Liver (tissue), 9 donors: ENCODE results near the gene TMSB4X. TPM values are rescaled to one million over a fixed set of nuclear protein-coding genes. Genes with fewer than 3 reads are reported as not detected.

Source experiments
- DNase-seq: peaks from one replicate; pipeline ENCODE4 v3.0.0-alpha.2; 2017; ENCODE audit warnings: low spot score
- H3K27ac ChIP-seq, 2 donors: one replicate each; pipeline ENCODE4 v1.7.0; 2013; ENCODE audit warnings: inconsistent platforms in 2 of 2, low read length in 2 of 2, control low read depth in 1 of 2, low read depth in 1 of 2, mild to moderate bottlenecking in 1 of 2
- H3K27me3 ChIP-seq, 4 donors: one replicate each; pipeline versions ENCODE4 v1.6.1 to v1.7.0; 2013; ENCODE audit warnings: low read length in 3 of 4, inconsistent platforms in 1 of 4, mild to moderate bottlenecking in 1 of 4, moderate library complexity in 1 of 4; ENCODE audit not compliant: control insufficient read depth in 4 of 4, insufficient read depth in 4 of 4
- H3K36me3 ChIP-seq, 4 donors: one replicate each; pipeline versions ENCODE4 v1.6.1 to v1.7.0; 2013; ENCODE audit warnings: low read length in 3 of 4, mild to moderate bottlenecking in 3 of 4, low read depth in 1 of 4, moderate library complexity in 1 of 4; ENCODE audit not compliant: control insufficient read depth in 4 of 4, insufficient read depth in 3 of 4
- H3K4me1 ChIP-seq, 4 donors: one replicate each; pipeline versions ENCODE4 v1.6.1 to v1.7.0; 2013; ENCODE audit warnings: low read length in 3 of 4, mild to moderate bottlenecking in 3 of 4, moderate library complexity in 1 of 4; ENCODE audit not compliant: control insufficient read depth in 4 of 4, insufficient read depth in 4 of 4
- H3K4me3 ChIP-seq, 3 donors: one replicate each; pipeline versions ENCODE4 v1.6.1 to v1.7.0; 2013; ENCODE audit warnings: low read length in 3 of 3, control low read depth in 1 of 3, low read depth in 1 of 3, mild to moderate bottlenecking in 1 of 3
- H3K9ac ChIP-seq, 2 donors: one replicate each; pipeline ENCODE4 v1.7.0; 2013; ENCODE audit warnings: low read length in 2 of 2, mild to moderate bottlenecking in 2 of 2, moderate library complexity in 2 of 2, control low read depth in 1 of 2, low read depth in 1 of 2
- H3K9me3 ChIP-seq, 4 donors: one replicate each; pipeline versions ENCODE4 v1.6.1 to v1.7.0; 2013; ENCODE audit warnings: low read length in 3 of 4; ENCODE audit not compliant: control insufficient read depth in 4 of 4
- EGR1 ChIP-seq, 2 donors: IDR thresholded peaks; 2 replicates each; pipeline ENCODE4 v1.6.1; 2016 to 2018; ENCODE audit warnings: antibody characterized with exemption in 2 of 2, low read depth in 2 of 2
- FOXA1 ChIP-seq: IDR thresholded peaks from 2 replicates; pipeline ENCODE4 v1.6.1; 2016; ENCODE audit warnings: antibody characterized with exemption
- FOXA2 ChIP-seq: IDR thresholded peaks from 2 replicates; pipeline ENCODE4 v1.6.1; 2016; ENCODE audit warnings: antibody characterized with exemption
- GABPA ChIP-seq, 2 donors: IDR thresholded peaks in 1 of 2; conservative IDR thresholded peaks in 1 of 2; 2 replicates each; pipeline ENCODE4 v1.6.1; 2016; ENCODE audit warnings: antibody characterized with exemption in 2 of 2, mild to moderate bottlenecking in 1 of 2, moderate library complexity in 1 of 2
- HNF4A ChIP-seq, 2 donors: conservative IDR thresholded peaks; 2 replicates each; pipeline ENCODE4 v1.6.1; 2016; ENCODE audit warnings: antibody characterized with exemption in 2 of 2, mild to moderate bottlenecking in 2 of 2
- JUND ChIP-seq, 2 donors: IDR thresholded peaks; 2 replicates each; pipeline ENCODE4 v1.6.1; 2016; ENCODE audit warnings: antibody characterized with exemption in 2 of 2
- MAX ChIP-seq: IDR thresholded peaks from 2 replicates; pipeline ENCODE4 v1.6.1; 2016; ENCODE audit warnings: antibody characterized with exemption
- NR2F2 ChIP-seq: IDR thresholded peaks from 2 replicates; pipeline ENCODE4 v1.6.1; 2016; ENCODE audit warnings: antibody characterized with exemption
- RAD21 ChIP-seq, 2 donors: IDR thresholded peaks; 2 replicates each; pipeline ENCODE4 v1.6.1; 2016; ENCODE audit warnings: antibody characterized with exemption in 2 of 2, mild to moderate bottlenecking in 2 of 2
- REST ChIP-seq: IDR thresholded peaks from 2 replicates; pipeline ENCODE4 v1.6.1; 2016; ENCODE audit warnings: antibody characterized with exemption, mild to moderate bottlenecking
- RXRA ChIP-seq, 2 donors: IDR thresholded peaks; 2 replicates each; pipeline ENCODE4 v1.6.1; 2017 to 2018; ENCODE audit warnings: antibody characterized with exemption in 2 of 2, mild to moderate bottlenecking in 1 of 2
- SP1 ChIP-seq: IDR thresholded peaks from 2 replicates; pipeline ENCODE4 v1.6.1; 2018; ENCODE audit warnings: antibody characterized with exemption, mild to moderate bottlenecking
- TAF1 ChIP-seq: conservative IDR thresholded peaks from 2 replicates; pipeline ENCODE4 v1.6.1; 2016; ENCODE audit warnings: antibody characterized with exemption, mild to moderate bottlenecking
- YY1 ChIP-seq: IDR thresholded peaks from 2 replicates; pipeline ENCODE4 v1.6.1; 2016; ENCODE audit warnings: antibody characterized with exemption, mild to moderate bottlenecking
- WGBS: extraction: QIAGEN DNeasy Blood & Tissue Kit; methylation state at CpG from one replicate; pipeline ENCODE4 v1.1.7; 2013; 5-methylcytosine and 5-hydroxymethylcytosine counted together
- polyA plus RNA-seq, 2 donors: library from polyadenylated mRNA; stranded (reverse) in 1 of 2; unstranded in 1 of 2; fragments of 200-250 nt in 1 of 2; fragments of >200 nt in 1 of 2; fragmentation: Nextera tagmentation in 1 of 2; extraction: Ambion mirVana in 1 of 2; gene quantifications; one replicate each; pipeline versions ENCODE4 v1.2.1 to v1.2.3, GENCODE V29; 2013 to 2015
- total RNA-seq, 2 donors: library from RNA; depleted of rRNA; stranded (reverse); fragments of >200 nt; gene quantifications; one replicate each; pipeline ENCODE4 v1.2.3, GENCODE V29; 2014
- TF ChIP-seq, protein P1 (sequence below): IDR thresholded peaks from 2 replicates; pipeline ENCODE4 v1.6.1; 2016; ENCODE audit warnings: antibody characterized with exemption
- TF ChIP-seq, protein P2 (sequence below): IDR thresholded peaks from 2 replicates; pipeline ENCODE4 v1.6.1; 2016; ENCODE audit warnings: antibody characterized with exemption
- donor health status: healthy.
- donor health status: healthy.
- donor health status: healthy.
- donor health status: healthy.
- donor health status: healthy.

Gene TMSB4X
- total and polyA plus RNA-seq, 4 donors: 658 to 1,704 (median 816) TPM

GRCh38 chrX:13008851-13009250 lies 33.9 kb downstream of the TMSB4X start:
- WGBS: 95% methylated on average over 3 of the region's 3 CpGs
- Histone ChIP-seq H3K27ac (no peak overlapping the region), H3K9me3 (no peaks in the 10 kb centered on the region), H3K4me1 (peaks cover 0 to 10% (median 5%) of the 10 kb centered on the region in 4 donors), H3K4me3 (no peak overlapping the region), H3K36me3 (no peaks in the 10 kb centered on the region), H3K9ac (no peak overlapping the region), H3K27me3 (no peaks in the 10 kb centered on the region)
- DNase-seq: no peak
- no peak for TF ChIP-seq FOXA1
- TF ChIP-seq RAD21 (IDR thresholded peaks at IDR 0.05): no peak
- TF ChIP-seq REST: no peak
- TF ChIP-seq EGR1 (IDR thresholded peaks at IDR 0.05; ENCODE audit: low read depth in 2 of 2): no peak
- no peak for TF ChIP-seq RXRA (IDR thresholded peaks at IDR 0.05)
- no peak for TF ChIP-seq NR2F2
- TF ChIP-seq TAF1: no peak
- TF ChIP-seq FOXA2: no peak
- no peak for TF ChIP-seq SP1
- TF ChIP-seq GABPA (IDR thresholded peaks at IDR 0.05 in 1 of 2, conservative IDR thresholded peaks at IDR 0.05 in 1 of 2): no peak
- no peak for TF ChIP-seq YY1
- TF ChIP-seq, protein P1, sequence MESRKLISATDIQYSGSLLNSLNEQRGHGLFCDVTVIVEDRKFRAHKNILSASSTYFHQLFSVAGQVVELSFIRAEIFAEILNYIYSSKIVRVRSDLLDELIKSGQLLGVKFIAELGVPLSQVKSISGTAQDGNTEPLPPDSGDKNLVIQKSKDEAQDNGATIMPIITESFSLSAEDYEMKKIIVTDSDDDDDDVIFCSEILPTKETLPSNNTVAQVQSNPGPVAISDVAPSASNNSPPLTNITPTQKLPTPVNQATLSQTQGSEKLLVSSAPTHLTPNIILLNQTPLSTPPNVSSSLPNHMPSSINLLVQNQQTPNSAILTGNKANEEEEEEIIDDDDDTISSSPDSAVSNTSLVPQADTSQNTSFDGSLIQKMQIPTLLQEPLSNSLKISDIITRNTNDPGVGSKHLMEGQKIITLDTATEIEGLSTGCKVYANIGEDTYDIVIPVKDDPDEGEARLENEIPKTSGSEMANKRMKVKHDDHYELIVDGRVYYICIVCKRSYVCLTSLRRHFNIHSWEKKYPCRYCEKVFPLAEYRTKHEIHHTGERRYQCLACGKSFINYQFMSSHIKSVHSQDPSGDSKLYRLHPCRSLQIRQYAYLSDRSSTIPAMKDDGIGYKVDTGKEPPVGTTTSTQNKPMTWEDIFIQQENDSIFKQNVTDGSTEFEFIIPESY: no peak

DNA sequence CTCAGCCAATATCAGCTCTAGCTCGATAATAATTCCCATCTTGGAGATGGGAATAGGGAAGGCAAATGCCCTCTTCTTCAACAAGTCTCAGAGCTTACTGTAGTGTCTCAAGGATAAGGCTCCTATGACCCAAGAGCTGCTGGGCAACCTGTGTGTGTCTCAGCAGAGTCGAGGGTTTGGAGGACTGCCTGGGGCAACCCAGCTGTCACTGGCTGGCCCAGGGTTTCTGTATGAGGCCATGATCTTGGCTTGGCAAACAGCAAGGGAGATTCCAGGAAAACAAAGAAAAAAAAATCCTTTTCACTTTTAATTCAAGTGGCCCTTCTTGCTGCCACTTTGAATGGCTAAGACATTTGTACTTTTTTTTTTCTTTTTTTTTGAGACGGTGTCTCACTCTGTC lies 34.4 kb downstream of the TMSB4X start:
- TF ChIP-seq GABPA (IDR thresholded peaks at IDR 0.05 in 1 of 2, conservative IDR thresholded peaks at IDR 0.05 in 1 of 2) (no peak), TAF1 (no peak)
- H3K27ac ChIP-seq: no peak overlapping the region
- WGBS: 70% methylated on average over 3 of the region's 3 CpGs
- no peak overlapping the region for H3K9ac ChIP-seq
- DNase-seq: no peak
- H3K36me3 ChIP-seq: no peaks in the 10 kb centered on the region
- H3K4me1 ChIP-seq: peaks cover 0 to 10% (median 5%) of the 10 kb centered on the region in 4 donors
- no peak overlapping the region for H3K4me3 ChIP-seq
- no peaks in the 10 kb centered on the region for H3K9me3 ChIP-seq
- H3K27me3 ChIP-seq: no peaks in the 10 kb centered on the region

GRCh38 chrX:13009844-13010243 lies 34.9 kb downstream of the TMSB4X start:
- H3K9me3 ChIP-seq: no peaks in the 10 kb centered on the region
- no peak overlapping the region for H3K27ac ChIP-seq
- H3K27me3 ChIP-seq: no peaks in the 10 kb centered on the region
- DNase-seq: no peak
- peaks cover 0 to 10% (median 5%) of the 10 kb centered on the region in 4 donors for H3K4me1 ChIP-seq
- H3K36me3 ChIP-seq: no peaks in the 10 kb centered on the region
- H3K9ac ChIP-seq: no peak overlapping the region
- no peak overlapping the region for H3K4me3 ChIP-seq
- 96% methylated on average over 8 of the region's 8 CpGs for WGBS
- TF ChIP-seq HNF4A (conservative IDR thresholded peaks at IDR 0.05) (no peak), GABPA (IDR thresholded peaks at IDR 0.05 in 1 of 2, conservative IDR thresholded peaks at IDR 0.05 in 1 of 2) (no peak), REST (no peak), SP1 (no peak), MAX (no peak), FOXA2 (no peak), JUND (IDR thresholded peaks at IDR 0.05) (no peak), EGR1 (IDR thresholded peaks at IDR 0.05; ENCODE audit: low read depth in 2 of 2) (no peak), FOXA1 (no peak), RXRA (IDR thresholded peaks at IDR 0.05) (no peak), NR2F2 (no peak)
- TF ChIP-seq, protein P1: no peak
- TF ChIP-seq, protein P2, sequence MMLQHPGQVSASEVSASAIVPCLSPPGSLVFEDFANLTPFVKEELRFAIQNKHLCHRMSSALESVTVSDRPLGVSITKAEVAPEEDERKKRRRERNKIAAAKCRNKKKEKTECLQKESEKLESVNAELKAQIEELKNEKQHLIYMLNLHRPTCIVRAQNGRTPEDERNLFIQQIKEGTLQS: no peak
